ENCODE data around the gene PLB1.

Gene PLB1

GRCh38 chr2:28630341-28630740 lies 134.5 kb downstream of the PLB1 start:
- Histone ChIP-seq H2BK15ac (ENCODE audit: low read depth, poor library complexity, severe bottlenecking) (peak overlapping the region; percentile 26), H3K36me3 (ENCODE audit: control insufficient read depth in 1 of 2, insufficient read depth in 2 of 2, low read depth in 1 of 2, low read length in 2 of 2) (no peaks in the 10 kb centered on the region), H2BK5ac (ENCODE audit: low read depth, low read length, poor library complexity, severe bottlenecking) (no peak overlapping the region), H3K14ac (ENCODE audit: low read length in 2 of 2) (no peak overlapping the region), H3K79me1 (replicated peaks; ENCODE audit: low read length, poor library complexity, severe bottlenecking) (no peaks in the 10 kb centered on the region), H2BK120ac (ENCODE audit: low read depth, low read length) (no peak overlapping the region), H3K4ac (ENCODE audit: low read depth in 1 of 2, low read length in 2 of 2) (no peak overlapping the region), H4K91ac (ENCODE audit: low read length) (peak overlapping the region; percentile 57), H3K27me3 (ENCODE audit: control insufficient read depth in 1 of 2, insufficient read depth in 1 of 2, low read length in 2 of 2) (no peaks in the 10 kb centered on the region), H3K18ac (ENCODE audit: low read depth in 1 of 2, low read length in 2 of 2) (peak overlapping the region in 1 of 2 experiments; percentile 25), H4K8ac (ENCODE audit: low read length) (no peak overlapping the region), H3K27ac (ENCODE audit: low read length, poor library complexity, severe bottlenecking) (no peak overlapping the region), H3K4me1 (ENCODE audit: control insufficient read depth, insufficient read depth, low read depth, low read length) (peaks cover 6% of the 10 kb centered on the region), H3K4me3 (ENCODE audit: insufficient read depth in 1 of 2, low read depth in 1 of 2, low read length in 2 of 2) (no peak overlapping the region), H2AK5ac (ENCODE audit: low read length, severe bottlenecking) (no peak overlapping the region), H3K4me2 (ENCODE audit: low read length, poor library complexity, severe bottlenecking) (no peak overlapping the region), H2BK12ac (ENCODE audit: low read length in 2 of 2) (peak overlapping the region in 1 of 2 experiments; percentile 42), H3K9me3 (ENCODE audit: control insufficient read depth, low read length) (no peaks in the 10 kb centered on the region), H2AFZ (ENCODE audit: low read depth, low read length) (no peak overlapping the region), H3K9ac (ENCODE audit: low read length) (no peak overlapping the region), H3K23ac (ENCODE audit: low read length in 2 of 2) (no peak overlapping the region)
- no peak for DNase-seq
- WGBS, result 80% methylated on average over 3 of the region's 3 CpGs

GRCh38 chr2:28631514-28632206 lies 135.8 kb downstream of the PLB1 start:
- no peak for DNase-seq
- H2AFZ ChIP-seq (ENCODE audit: low read depth, low read length), result no peak overlapping the region
- no peak overlapping the region for H3K27ac ChIP-seq (ENCODE audit: low read length, poor library complexity, severe bottlenecking)
- H2AK5ac ChIP-seq (ENCODE audit: low read length, severe bottlenecking), result no peak overlapping the region
- H3K36me3 ChIP-seq (ENCODE audit: control insufficient read depth in 1 of 2, insufficient read depth in 2 of 2, low read depth in 1 of 2, low read length in 2 of 2), result no peaks in the 10 kb centered on the region
- no peak overlapping the region for H3K23ac ChIP-seq (ENCODE audit: low read length in 2 of 2)
- H3K4me1 ChIP-seq (ENCODE audit: control insufficient read depth, insufficient read depth, low read depth, low read length), result no peaks in the 10 kb centered on the region
- no peak overlapping the region for H2BK120ac ChIP-seq (ENCODE audit: low read depth, low read length)
- no peak overlapping the region for H2BK15ac ChIP-seq (ENCODE audit: low read depth, poor library complexity, severe bottlenecking)
- no peak overlapping the region for H3K4me3 ChIP-seq (ENCODE audit: insufficient read depth in 1 of 2, low read depth in 1 of 2, low read length in 2 of 2)
- H3K27me3 ChIP-seq (ENCODE audit: control insufficient read depth in 1 of 2, insufficient read depth in 1 of 2, low read length in 2 of 2), result no peaks in the 10 kb centered on the region
- H2BK5ac ChIP-seq (ENCODE audit: low read depth, low read length, poor library complexity, severe bottlenecking), result no peak overlapping the region
- H3K18ac ChIP-seq (ENCODE audit: low read depth in 1 of 2, low read length in 2 of 2), result no peak overlapping the region
- 93% methylated on average over 8 of the region's 11 CpGs for WGBS
- no peak overlapping the region for H3K4me2 ChIP-seq (ENCODE audit: low read length, poor library complexity, severe bottlenecking)
- H3K14ac ChIP-seq (ENCODE audit: low read length in 2 of 2), result no peak overlapping the region
- H4K91ac ChIP-seq (ENCODE audit: low read length), result peak overlapping the region; percentile 0
- H3K79me1 ChIP-seq (replicated peaks; ENCODE audit: low read length, poor library complexity, severe bottlenecking), result no peaks in the 10 kb centered on the region
- no peak overlapping the region for H3K4ac ChIP-seq (ENCODE audit: low read depth in 1 of 2, low read length in 2 of 2)
- no peak overlapping the region for H4K8ac ChIP-seq (ENCODE audit: low read length)
- no peak overlapping the region for H3K9ac ChIP-seq (ENCODE audit: low read length)
- peak overlapping the region in 1 of 2 experiments; percentile 34 for H2BK12ac ChIP-seq (ENCODE audit: low read length in 2 of 2)
- H3K9me3 ChIP-seq (ENCODE audit: control insufficient read depth, low read length), result no peaks in the 10 kb centered on the region

- H3K9ac ChIP-seq (ENCODE audit: low read length), result no peak overlapping the region
- no peak overlapping the region for H4K91ac ChIP-seq (ENCODE audit: low read length)
- no peak overlapping the region for H2AK5ac ChIP-seq (ENCODE audit: low read length, severe bottlenecking)
- H3K18ac ChIP-seq (ENCODE audit: low read depth in 1 of 2, low read length in 2 of 2), result peak overlapping the region in 1 of 2 experiments; percentile 13
- no peak overlapping the region for H3K14ac ChIP-seq (ENCODE audit: low read length in 2 of 2)
- no peaks in the 10 kb centered on the region for H3K27me3 ChIP-seq (ENCODE audit: control insufficient read depth in 1 of 2, insufficient read depth in 1 of 2, low read length in 2 of 2)
- no peak overlapping the region for H2BK12ac ChIP-seq (ENCODE audit: low read length in 2 of 2)
- no peak overlapping the region for H2BK120ac ChIP-seq (ENCODE audit: low read depth, low read length)
- H3K27ac ChIP-seq (ENCODE audit: low read length, poor library complexity, severe bottlenecking), result no peak overlapping the region
- WGBS, result 97% methylated on average over 6 of the region's 6 CpGs
- H3K36me3 ChIP-seq (ENCODE audit: control insufficient read depth in 1 of 2, insufficient read depth in 2 of 2, low read depth in 1 of 2, low read length in 2 of 2), result no peaks in the 10 kb centered on the region
- no peaks in the 10 kb centered on the region for H3K79me1 ChIP-seq (replicated peaks; ENCODE audit: low read length, poor library complexity, severe bottlenecking)
- DNase-seq, result no peak
- no peak overlapping the region for H3K4me3 ChIP-seq (ENCODE audit: insufficient read depth in 1 of 2, low read depth in 1 of 2, low read length in 2 of 2)
- no peak overlapping the region for H4K8ac ChIP-seq (ENCODE audit: low read length)
- H2BK15ac ChIP-seq (ENCODE audit: low read depth, poor library complexity, severe bottlenecking), result no peak overlapping the region
- H2BK5ac ChIP-seq (ENCODE audit: low read depth, low read length, poor library complexity, severe bottlenecking), result no peak overlapping the region
- H3K4me1 ChIP-seq (ENCODE audit: control insufficient read depth, insufficient read depth, low read depth, low read length), result peaks cover 2% of the 10 kb centered on the region
- no peak overlapping the region for H3K4me2 ChIP-seq (ENCODE audit: low read length, poor library complexity, severe bottlenecking)
- H3K23ac ChIP-seq (ENCODE audit: low read length in 2 of 2), result no peak overlapping the region
- H3K4ac ChIP-seq (ENCODE audit: low read depth in 1 of 2, low read length in 2 of 2), result no peak overlapping the region
- no peak overlapping the region for H2AFZ ChIP-seq (ENCODE audit: low read depth, low read length)
- no peaks in the 10 kb centered on the region for H3K9me3 ChIP-seq (ENCODE audit: control insufficient read depth, low read length)
These were observed 136.9 kb downstream of the PLB1 start for GRCh38 chr2:28632791-28633190.

GRCh38 chr2:28633204-28633603 lies 137.3 kb downstream of the PLB1 start:
- H3K4me1 ChIP-seq (ENCODE audit: control insufficient read depth, insufficient read depth, low read depth, low read length), result peaks cover 2% of the 10 kb centered on the region
- no peak overlapping the region for H3K4me2 ChIP-seq (ENCODE audit: low read length, poor library complexity, severe bottlenecking)
- H2BK5ac ChIP-seq (ENCODE audit: low read depth, low read length, poor library complexity, severe bottlenecking), result no peak overlapping the region
- peak overlapping the region; percentile 30 for H2AK5ac ChIP-seq (ENCODE audit: low read length, severe bottlenecking)
- H3K18ac ChIP-seq (ENCODE audit: low read depth in 1 of 2, low read length in 2 of 2), result no peak overlapping the region
- no peak overlapping the region for H3K23ac ChIP-seq (ENCODE audit: low read length in 2 of 2)
- H3K9ac ChIP-seq (ENCODE audit: low read length), result no peak overlapping the region
- H3K4ac ChIP-seq (ENCODE audit: low read depth in 1 of 2, low read length in 2 of 2), result no peak overlapping the region
- H3K4me3 ChIP-seq (ENCODE audit: insufficient read depth in 1 of 2, low read depth in 1 of 2, low read length in 2 of 2), result no peak overlapping the region
- H2BK15ac ChIP-seq (ENCODE audit: low read depth, poor library complexity, severe bottlenecking), result no peak overlapping the region
- H3K79me1 ChIP-seq (replicated peaks; ENCODE audit: low read length, poor library complexity, severe bottlenecking), result no peaks in the 10 kb centered on the region
- no peak overlapping the region for H3K27ac ChIP-seq (ENCODE audit: low read length, poor library complexity, severe bottlenecking)
- 95% methylated on average over 7 of the region's 7 CpGs for WGBS
- H2BK120ac ChIP-seq (ENCODE audit: low read depth, low read length), result no peak overlapping the region
- no peak for DNase-seq
- no peak overlapping the region for H2BK12ac ChIP-seq (ENCODE audit: low read length in 2 of 2)
- H4K8ac ChIP-seq (ENCODE audit: low read length), result no peak overlapping the region
- no peaks in the 10 kb centered on the region for H3K36me3 ChIP-seq (ENCODE audit: control insufficient read depth in 1 of 2, insufficient read depth in 2 of 2, low read depth in 1 of 2, low read length in 2 of 2)
- no peak overlapping the region for H4K91ac ChIP-seq (ENCODE audit: low read length)
- no peak overlapping the region for H3K14ac ChIP-seq (ENCODE audit: low read length in 2 of 2)
- H2AFZ ChIP-seq (ENCODE audit: low read depth, low read length), result no peak overlapping the region
- H3K9me3 ChIP-seq (ENCODE audit: control insufficient read depth, low read length), result no peaks in the 10 kb centered on the region
- no peaks in the 10 kb centered on the region for H3K27me3 ChIP-seq (ENCODE audit: control insufficient read depth in 1 of 2, insufficient read depth in 1 of 2, low read length in 2 of 2)
